Testis (tissue), 3 donors: Measurements from ENCODE around the gene PDGFD. TPM values are rescaled to one million over a fixed set of nuclear protein-coding genes. Genes with fewer than 3 reads are reported as not detected.

Source experiments
- DNase-seq: peaks from one replicate; pipeline ENCODE4 v3.0.0-alpha.2; 2019
- H3K27ac ChIP-seq, 2 donors: fragments of 200-600 bp; sonication (generic); one replicate each; pipeline ENCODE4 v1.5.1; 2019
- H3K27me3 ChIP-seq: fragments of 200-600 bp; sonication (generic); one replicate; pipeline ENCODE4 v1.5.1; 2019
- H3K36me3 ChIP-seq: fragments of 200-600 bp; sonication (generic); one replicate; pipeline ENCODE4 v1.5.1; 2017; ENCODE audit warnings: low read depth; ENCODE audit errors: missing control alignments
- H3K4me1 ChIP-seq: fragments of 200-600 bp; sonication (generic); one replicate; pipeline ENCODE4 v1.5.1; 2019
- H3K4me3 ChIP-seq, 2 donors: fragments of 200-600 bp; sonication (generic); one replicate each; pipeline ENCODE4 v1.5.1; 2017 to 2019
- H3K9me3 ChIP-seq: fragments of 200-600 bp; sonication (generic); one replicate; pipeline ENCODE4 v1.5.1; 2017
- CTCF ChIP-seq, 3 experiments: fragments of 450-650 bp in 2 of 3; fragments of 200-600 bp in 1 of 3; sonication (generic) in 1 of 3; IDR thresholded peaks; one replicate each; pipeline ENCODE4 v1.5.1; 2016 to 2019; ENCODE audit warnings: antibody characterized with exemption in 3 of 3, mild to moderate bottlenecking in 2 of 3, moderate library complexity in 1 of 3
- POLR2A ChIP-seq: fragments of 450-650 bp; IDR thresholded peaks from one replicate; pipeline ENCODE4 v1.6.1; 2017; ENCODE audit warnings: antibody characterized with exemption, mild to moderate bottlenecking, moderate library complexity
- WGBS, 2 donors: methylation state at CpG; one replicate each; pipeline ENCODE4 v1.1.5; 2018; 5-methylcytosine and 5-hydroxymethylcytosine counted together
- intact Hi-C: fragments of 100-400 bp; cut with DNase I; formaldehyde crosslinking; loops from one replicate; pipeline ENCODE4 v1.15.1; 2023; ENCODE audit warnings: low total_unique reads
- polyA plus RNA-seq: library from polyadenylated mRNA; stranded (reverse); fragments of 350-450 nt; fragmentation: Illumina TruSeq; extraction: RNeasy Lipid Tissue Mini Kit (QIAGEN cat#74804); gene quantifications from one replicate; pipeline ENCODE4 v1.2.3, GENCODE V29; 2014; ENCODE audit warnings: low read depth, low replicate concordance; ENCODE audit not compliant: insufficient read depth
- total RNA-seq, 2 donors: library from RNA; depleted of rRNA; stranded (reverse); fragments of >200 nt; gene quantifications; one replicate each; pipeline ENCODE4 v1.2.3, GENCODE V29; 2016

Gene PDGFD
- total and polyA plus RNA-seq, 3 donors from 2014 or later, result 6.0 to 8.1 (median 8.0) TPM

GRCh38 chr11:104148706-104149105 is 15.2 kb downstream of the PDGFD start:
- DNase-seq, result no peak
- 80 to 81% methylated on average over 2 of the region's 2 CpGs for WGBS, 2 donors
- Histone ChIP-seq H3K27ac (no peak overlapping the region), H3K9me3 (no peaks in the 10 kb centered on the region), H3K4me3 (no peak overlapping the region), H3K36me3 (no peaks in the 10 kb centered on the region), H3K27me3 (no peaks in the 10 kb centered on the region), H3K4me1 (no peaks in the 10 kb centered on the region)
- TF ChIP-seq POLR2A (no peak), CTCF (IDR thresholded peaks at IDR 0.05) (no peak)
- intact Hi-C loops, result no loop called here

- TF ChIP-seq POLR2A (no peak), CTCF (IDR thresholded peaks at IDR 0.05) (no peak)
- H3K27ac ChIP-seq, result no peak overlapping the region
- no peaks in the 10 kb centered on the region for H3K4me1 ChIP-seq
- no peak overlapping the region for H3K4me3 ChIP-seq
- WGBS, 2 donors, result 55 to 66% methylated on average over 2 of the region's 2 CpGs
- no peaks in the 10 kb centered on the region for H3K9me3 ChIP-seq
- no peaks in the 10 kb centered on the region for H3K27me3 ChIP-seq
- no peak for DNase-seq
- intact Hi-C loops, result no loop called here
- no peaks in the 10 kb centered on the region for H3K36me3 ChIP-seq
Measured at GRCh38 chr11:104148074-104148473, 15.9 kb downstream of the PDGFD start.

GRCh38 chr11:104146943-104147342 is 17.0 kb downstream of the PDGFD start:
- Histone ChIP-seq H3K27ac (no peak overlapping the region), H3K4me3 (no peak overlapping the region), H3K36me3 (no peaks in the 10 kb centered on the region), H3K4me1 (no peaks in the 10 kb centered on the region), H3K9me3 (no peaks in the 10 kb centered on the region), H3K27me3 (no peaks in the 10 kb centered on the region)
- WGBS, 2 donors, result 82 to 86% methylated on average over 3 of the region's 3 CpGs
- no peak for DNase-seq
- intact Hi-C loops, result no loop called here
- TF ChIP-seq CTCF (IDR thresholded peaks at IDR 0.05), result no peak
- TF ChIP-seq POLR2A, result no peak

DNA sequence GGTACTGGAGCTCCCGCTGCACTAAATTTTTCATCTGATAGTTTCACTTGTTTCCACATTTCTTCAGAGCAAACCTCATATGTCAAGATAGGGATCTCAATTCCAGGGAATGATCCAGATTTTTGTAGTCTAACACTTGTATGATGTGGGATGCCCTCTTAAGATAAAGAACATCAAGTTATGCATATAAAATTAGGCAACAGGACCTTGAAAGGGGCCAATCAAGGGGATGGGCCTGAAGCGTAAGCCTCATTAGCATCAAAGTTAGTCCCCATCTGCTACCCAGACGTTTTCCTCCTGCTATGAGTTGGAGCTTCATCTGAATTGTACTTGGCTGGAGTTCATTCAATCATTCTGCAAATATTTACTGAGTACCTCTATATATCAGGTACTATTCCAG is 17.5 kb downstream of the PDGFD start:
- Histone ChIP-seq H3K36me3 (no peaks in the 10 kb centered on the region), H3K4me1 (no peaks in the 10 kb centered on the region), H3K27me3 (no peaks in the 10 kb centered on the region), H3K27ac (no peak overlapping the region), H3K9me3 (no peaks in the 10 kb centered on the region), H3K4me3 (no peak overlapping the region)
- intact Hi-C loops, result no loop called here
- no peak for DNase-seq
- TF ChIP-seq CTCF (IDR thresholded peaks at IDR 0.05), result no peak
- TF ChIP-seq POLR2A, result no peak
- WGBS, 2 donors, result 71 to 80% methylated on average over 3 of the region's 3 CpGs

- no peaks in the 10 kb centered on the region for H3K9me3 ChIP-seq
- TF ChIP-seq POLR2A, result no peak
- TF ChIP-seq CTCF (IDR thresholded peaks at IDR 0.05), result no peak
- H3K36me3 ChIP-seq, result no peaks in the 10 kb centered on the region
- no peak overlapping the region for H3K4me3 ChIP-seq
- no peak for DNase-seq
- H3K27me3 ChIP-seq, result no peaks in the 10 kb centered on the region
- 92 to 93% methylated on average over 3 of the region's 3 CpGs for WGBS, 2 donors
- H3K4me1 ChIP-seq, result no peaks in the 10 kb centered on the region
- no peak overlapping the region for H3K27ac ChIP-seq
- intact Hi-C loops, result no loop called here
Measured at GRCh38 chr11:104145062-104145461, 18.9 kb downstream of the PDGFD start.
